GM08714 (cell line): ENCODE measurements around the gene CD6.

Source experiments
- H3K4me3 ChIP-seq: fragments of 200-500 bp; sonication (Bioruptor generic); 2 replicates; pipeline ENCODE4 v1.5.1; 2014; ENCODE audit warnings: mild to moderate bottlenecking, low read length, inconsistent platforms
- ZNF274 ChIP-seq: IDR thresholded peaks from 2 replicates; pipeline ENCODE4 v1.6.1; 2012; ENCODE audit warnings: mild to moderate bottlenecking, low read depth, low read length

The CD6 gene

GRCh38 chr11:60978546-60979380, 7.3 kb downstream of the CD6 start:
- no peak for TF ChIP-seq ZNF274
- no peak overlapping the region for H3K4me3 ChIP-seq

- no peak for TF ChIP-seq ZNF274
- no peak overlapping the region for H3K4me3 ChIP-seq
Observed at GRCh38 chr11:60981515-60981914, 10.0 kb downstream of the CD6 start.

- H3K4me3 ChIP-seq: no peak overlapping the region
- no peak for TF ChIP-seq ZNF274
Observed at GRCh38 chr11:60982184-60982583, 10.7 kb downstream of the CD6 start.

- no peak overlapping the region for H3K4me3 ChIP-seq
- no peak for TF ChIP-seq ZNF274
Observed at GRCh38 chr11:60984149-60984548, 12.7 kb downstream of the CD6 start.

GRCh38 chr11:60984636-60985035, 13.2 kb downstream of the CD6 start:
- no peak overlapping the region for H3K4me3 ChIP-seq
- TF ChIP-seq ZNF274: no peak

- no peak for TF ChIP-seq ZNF274
- H3K4me3 ChIP-seq: no peak overlapping the region
Observed at GRCh38 chr11:60985501-60985900, 14.0 kb downstream of the CD6 start.

GRCh38 chr11:60985991-60986915, 14.8 kb downstream of the CD6 start:
- TF ChIP-seq ZNF274: no peak
- no peak overlapping the region for H3K4me3 ChIP-seq

- TF ChIP-seq ZNF274: no peak
- no peak overlapping the region for H3K4me3 ChIP-seq
Observed at GRCh38 chr11:60987577-60988277, 16.2 kb downstream of the CD6 start.

- no peak overlapping the region for H3K4me3 ChIP-seq
- TF ChIP-seq ZNF274: no peak
Observed at GRCh38 chr11:60988658-60989057, 17.2 kb downstream of the CD6 start.

GRCh38 chr11:60989093-60989650, 17.7 kb downstream of the CD6 start:
- no peak overlapping the region for H3K4me3 ChIP-seq
- TF ChIP-seq ZNF274: no peak

- no peak overlapping the region for H3K4me3 ChIP-seq
- no peak for TF ChIP-seq ZNF274
Observed at GRCh38 chr11:60991457-60991856, 20.0 kb downstream of the CD6 start.

GRCh38 chr11:60992842-60993409, 21.4 kb downstream of the CD6 start:
- TF ChIP-seq ZNF274: no peak
- no peak overlapping the region for H3K4me3 ChIP-seq

- H3K4me3 ChIP-seq: no peak overlapping the region
- no peak for TF ChIP-seq ZNF274
Observed at GRCh38 chr11:60993615-60994014, 22.1 kb downstream of the CD6 start.
